Measurements from ENCODE around the gene CD8B2.
"Not testable (repeated sequence)": the region's sequence is repeated elsewhere in the genome, so short reads cannot be mapped to it uniquely, and the experiment has no call there.

The CD8B2 gene

GRCh38 chr2:106511934-106512333 is 24.8 kb downstream of the CD8B2 start:
- not testable (repeated sequence) for DNase-seq (ENCODE audit: low read depth)

- DNase-seq (ENCODE audit: low read depth), result not testable (repeated sequence)
Observed at GRCh38 chr2:106513391-106513790, 26.2 kb downstream of the CD8B2 start.

GRCh38 chr2:106514827-106515226 is 27.7 kb downstream of the CD8B2 start:
- DNase-seq (ENCODE audit: low read depth), result not testable (repeated sequence)

GRCh38 chr2:106516436-106516835 is 29.3 kb downstream of the CD8B2 start:
- no peak for DNase-seq (ENCODE audit: low read depth)

- no peak for DNase-seq (ENCODE audit: low read depth)
Observed at GRCh38 chr2:106516864-106517263, 29.7 kb downstream of the CD8B2 start.

- DNase-seq (ENCODE audit: low read depth), result no peak
Observed at GRCh38 chr2:106517329-106517728, 30.2 kb downstream of the CD8B2 start.

- DNase-seq (ENCODE audit: low read depth), result no peak
Observed at GRCh38 chr2:106519767-106520166, 32.6 kb downstream of the CD8B2 start.

- DNase-seq (ENCODE audit: low read depth), result no peak
Observed at GRCh38 chr2:106521016-106521415, 33.9 kb downstream of the CD8B2 start.

- DNase-seq (ENCODE audit: low read depth), result no peak
Observed at GRCh38 chr2:106523976-106524665, 37.0 kb downstream of the CD8B2 start.

GRCh38 chr2:106530866-106531265 is 43.7 kb downstream of the CD8B2 start:
- DNase-seq (ENCODE audit: low read depth), result no peak

GRCh38 chr2:106531676-106532214 is 44.6 kb downstream of the CD8B2 start:
- no peak for DNase-seq (ENCODE audit: low read depth)

GRCh38 chr2:106532236-106532635 is 45.1 kb downstream of the CD8B2 start:
- DNase-seq (ENCODE audit: low read depth), result no peak

- DNase-seq (ENCODE audit: low read depth), result no peak
Observed at GRCh38 chr2:106534471-106534870, 47.3 kb downstream of the CD8B2 start.

- no peak for DNase-seq (ENCODE audit: low read depth)
Observed at GRCh38 chr2:106536490-106536889, 49.3 kb downstream of the CD8B2 start.

- DNase-seq (ENCODE audit: low read depth), result no peak
Observed at GRCh38 chr2:106537047-106537446, 49.9 kb downstream of the CD8B2 start.

GRCh38 chr2:106537791-106538191 is 50.6 kb downstream of the CD8B2 start:
- no peak for DNase-seq (ENCODE audit: low read depth)

- DNase-seq (ENCODE audit: low read depth), result no peak
Observed at GRCh38 chr2:106540886-106541285, 53.7 kb downstream of the CD8B2 start.

- no peak for DNase-seq (ENCODE audit: low read depth)
Observed at GRCh38 chr2:106541333-106541732, 54.2 kb downstream of the CD8B2 start.

- peak; percentile 57 for DNase-seq (ENCODE audit: low read depth)
Observed at GRCh38 chr2:106542746-106543359, 55.7 kb downstream of the CD8B2 start.

- DNase-seq (ENCODE audit: low read depth), result no peak
Observed at GRCh38 chr2:106545007-106545406, 57.8 kb downstream of the CD8B2 start.

GRCh38 chr2:106546391-106546990 is 59.3 kb downstream of the CD8B2 start:
- DNase-seq (ENCODE audit: low read depth), result no peak

- no peak for DNase-seq (ENCODE audit: low read depth)
Observed at GRCh38 chr2:106547164-106547903, 60.2 kb downstream of the CD8B2 start.

Measured in activated T-helper 9 cell treated with anti-CD3 and anti-CD28 coated beads, Interleukin-2, amount 50 U/mL, for 16 hours (primary cell).